Ishikawa (cell line): ENCODE data around the gene THRB.

ENCODE experiments used
- CEBPB ChIP-seq: IDR thresholded peaks from 2 replicates; pipeline ENCODE4 v1.6.1; 2012
- EP300 ChIP-seq: IDR thresholded peaks from 2 replicates; pipeline ENCODE4 v1.6.1; 2012; ENCODE audit warnings: borderline replicate concordance
- FOXM1 ChIP-seq: IDR thresholded peaks from 2 replicates; pipeline ENCODE4 v1.6.1; 2012; ENCODE audit warnings: low read depth, borderline replicate concordance
- NFIC ChIP-seq: IDR thresholded peaks from 2 replicates; pipeline ENCODE4 v1.6.1; 2012
- RAD21 ChIP-seq: IDR thresholded peaks from 2 replicates; pipeline ENCODE4 v1.6.1; 2012; ENCODE audit warnings: low read depth
- TAF1 ChIP-seq: IDR thresholded peaks from 2 replicates; pipeline ENCODE4 v1.6.1; 2012; ENCODE audit warnings: low read depth, mild to moderate bottlenecking
- TEAD4 ChIP-seq: IDR thresholded peaks from 2 replicates; pipeline ENCODE4 v1.6.1; 2012
- YY1 ChIP-seq: IDR thresholded peaks from 2 replicates; pipeline ENCODE4 v1.6.1; 2012; ENCODE audit warnings: low read depth
- TF ChIP-seq, protein P1 (sequence below): IDR thresholded peaks from 2 replicates; pipeline ENCODE4 v1.6.1; 2012
- TF ChIP-seq, protein P2 (sequence below): IDR thresholded peaks from 2 replicates; pipeline ENCODE4 v1.6.1; 2012
- TF ChIP-seq, protein P3 (sequence below): IDR thresholded peaks from 2 replicates; pipeline ENCODE4 v1.6.1; 2012; ENCODE audit warnings: low read depth, mild to moderate bottlenecking

DNA sequence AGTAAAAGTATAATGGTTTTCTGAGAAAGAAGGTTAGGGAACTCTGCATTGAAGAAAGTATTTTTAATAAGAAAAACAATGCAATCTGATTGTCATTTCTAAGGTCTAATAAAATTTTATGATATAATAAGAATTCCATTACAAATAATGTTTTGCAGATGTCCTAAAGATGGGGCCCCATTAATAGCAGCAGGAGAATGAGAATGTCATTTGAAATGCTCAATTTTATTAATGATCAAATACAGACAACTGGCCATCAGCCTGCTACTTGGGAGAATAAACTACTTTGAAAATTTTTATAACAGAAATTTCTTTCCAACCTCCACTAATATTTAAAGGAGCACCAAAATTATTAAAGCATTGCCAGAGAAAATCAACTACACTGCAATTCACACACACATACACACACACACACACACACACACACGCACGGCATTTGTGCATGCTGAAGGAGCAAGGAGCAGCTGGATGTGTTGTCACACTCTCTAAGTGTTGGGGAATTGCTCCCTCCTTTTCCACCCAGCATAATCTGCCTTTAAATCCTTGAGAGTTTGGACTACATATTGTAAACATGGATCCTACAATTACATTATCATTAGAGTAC, 109.5 kb downstream of the THRB start:
- TF ChIP-seq NFIC (no peak), CEBPB (no peak), EP300 (no peak), TEAD4 (no peak), TAF1 (no peak), FOXM1 (no peak), YY1 (no peak), RAD21 (no peak)
- TF ChIP-seq, protein P1, sequence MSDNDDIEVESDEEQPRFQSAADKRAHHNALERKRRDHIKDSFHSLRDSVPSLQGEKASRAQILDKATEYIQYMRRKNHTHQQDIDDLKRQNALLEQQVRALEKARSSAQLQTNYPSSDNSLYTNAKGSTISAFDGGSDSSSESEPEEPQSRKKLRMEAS, result no peak
- TF ChIP-seq, protein P2, sequence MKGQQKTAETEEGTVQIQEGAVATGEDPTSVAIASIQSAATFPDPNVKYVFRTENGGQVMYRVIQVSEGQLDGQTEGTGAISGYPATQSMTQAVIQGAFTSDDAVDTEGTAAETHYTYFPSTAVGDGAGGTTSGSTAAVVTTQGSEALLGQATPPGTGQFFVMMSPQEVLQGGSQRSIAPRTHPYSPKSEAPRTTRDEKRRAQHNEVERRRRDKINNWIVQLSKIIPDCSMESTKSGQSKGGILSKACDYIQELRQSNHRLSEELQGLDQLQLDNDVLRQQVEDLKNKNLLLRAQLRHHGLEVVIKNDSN, result no peak
- TF ChIP-seq, protein P3, sequence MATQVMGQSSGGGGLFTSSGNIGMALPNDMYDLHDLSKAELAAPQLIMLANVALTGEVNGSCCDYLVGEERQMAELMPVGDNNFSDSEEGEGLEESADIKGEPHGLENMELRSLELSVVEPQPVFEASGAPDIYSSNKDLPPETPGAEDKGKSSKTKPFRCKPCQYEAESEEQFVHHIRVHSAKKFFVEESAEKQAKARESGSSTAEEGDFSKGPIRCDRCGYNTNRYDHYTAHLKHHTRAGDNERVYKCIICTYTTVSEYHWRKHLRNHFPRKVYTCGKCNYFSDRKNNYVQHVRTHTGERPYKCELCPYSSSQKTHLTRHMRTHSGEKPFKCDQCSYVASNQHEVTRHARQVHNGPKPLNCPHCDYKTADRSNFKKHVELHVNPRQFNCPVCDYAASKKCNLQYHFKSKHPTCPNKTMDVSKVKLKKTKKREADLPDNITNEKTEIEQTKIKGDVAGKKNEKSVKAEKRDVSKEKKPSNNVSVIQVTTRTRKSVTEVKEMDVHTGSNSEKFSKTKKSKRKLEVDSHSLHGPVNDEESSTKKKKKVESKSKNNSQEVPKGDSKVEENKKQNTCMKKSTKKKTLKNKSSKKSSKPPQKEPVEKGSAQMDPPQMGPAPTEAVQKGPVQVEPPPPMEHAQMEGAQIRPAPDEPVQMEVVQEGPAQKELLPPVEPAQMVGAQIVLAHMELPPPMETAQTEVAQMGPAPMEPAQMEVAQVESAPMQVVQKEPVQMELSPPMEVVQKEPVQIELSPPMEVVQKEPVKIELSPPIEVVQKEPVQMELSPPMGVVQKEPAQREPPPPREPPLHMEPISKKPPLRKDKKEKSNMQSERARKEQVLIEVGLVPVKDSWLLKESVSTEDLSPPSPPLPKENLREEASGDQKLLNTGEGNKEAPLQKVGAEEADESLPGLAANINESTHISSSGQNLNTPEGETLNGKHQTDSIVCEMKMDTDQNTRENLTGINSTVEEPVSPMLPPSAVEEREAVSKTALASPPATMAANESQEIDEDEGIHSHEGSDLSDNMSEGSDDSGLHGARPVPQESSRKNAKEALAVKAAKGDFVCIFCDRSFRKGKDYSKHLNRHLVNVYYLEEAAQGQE, result no peak
